Upper lobe of right lung (tissue), 1 donor: Measurements from ENCODE around the gene ADAMTS16. TPM values are rescaled to one million over a fixed set of nuclear protein-coding genes. Genes with fewer than 3 reads are reported as not detected.

Source experiments
- ATAC-seq: fragments of 200-7000 bp; cut with Tn5 transposase; one replicate; pipeline ENCODE4 v1.9.1; 2020; ENCODE audit warnings: mild to moderate bottlenecking, moderate library complexity
- DNase-seq: peaks from one replicate; pipeline ENCODE4 v3.0.0-alpha.2; 2020
- H3K27ac ChIP-seq: fragments of 200-600 bp; one replicate; pipeline ENCODE4 v1.8.0; 2022
- H3K27me3 ChIP-seq: fragments of 200-600 bp; one replicate; pipeline ENCODE4 v1.8.0; 2022; ENCODE audit warnings: mild to moderate bottlenecking
- H3K36me3 ChIP-seq: fragments of 200-600 bp; one replicate; pipeline ENCODE4 v1.8.0; 2022
- H3K4me1 ChIP-seq: fragments of 200-600 bp; one replicate; pipeline ENCODE4 v1.8.0; 2022
- H3K4me3 ChIP-seq: fragments of 200-600 bp; one replicate; pipeline ENCODE4 v1.8.0; 2022; ENCODE audit warnings: mild to moderate bottlenecking
- H3K9me3 ChIP-seq: fragments of 200-600 bp; one replicate; pipeline ENCODE4 v1.8.0; 2022
- intact Hi-C: fragments of 100-400 bp; cut with DNase I; formaldehyde crosslinking; loops from one replicate; pipeline ENCODE4 v1.11.0; 2022
- total RNA-seq: library from RNA; stranded (reverse); fragmentation: NEBNext Ultra II Directional; extraction: Animal tissue kit (Norgen Biotek cat#: 25700); gene quantifications from one replicate; pipeline ENCODE4 v1.2.1, GENCODE V29; 2021
- TF ChIP-seq, protein P1 (sequence below): fragments of 200-600 bp; IDR thresholded peaks from one replicate; pipeline ENCODE4 v1.8.0; 2022; ENCODE audit warnings: antibody characterized with exemption
- donor health status: DM: no; HTN: yes; CAD: no; lungs with severe emphysema.

The ADAMTS16 gene
- total RNA-seq, 1 donor from 2014 or later, result 0.26 TPM

DNA sequence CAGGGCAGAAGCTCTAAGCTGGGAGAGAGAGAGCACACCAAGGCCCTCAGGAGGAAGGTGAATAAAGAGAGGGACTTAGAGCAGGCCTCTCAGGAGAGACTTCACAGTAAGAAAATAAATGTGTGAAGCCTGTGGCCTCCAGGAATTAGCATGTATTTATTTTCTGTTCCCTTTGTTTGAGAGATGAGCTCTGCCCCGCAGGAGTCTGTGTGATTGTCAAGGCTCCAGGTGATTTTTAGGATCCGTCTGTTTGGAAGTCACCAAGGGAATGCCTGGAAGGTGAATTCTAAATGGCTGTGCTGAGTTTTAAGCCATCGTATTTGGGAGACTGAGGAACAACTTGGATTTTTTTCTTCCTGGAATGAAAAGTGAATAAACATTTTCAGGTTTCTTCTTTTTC, 174.0 kb downstream of the ADAMTS16 start:
- Histone ChIP-seq H3K4me1 (no peaks in the 10 kb centered on the region), H3K9me3 (no peaks in the 10 kb centered on the region), H3K27ac (no peak overlapping the region), H3K4me3 (no peak overlapping the region), H3K36me3 (no peaks in the 10 kb centered on the region), H3K27me3 (no peaks in the 10 kb centered on the region)
- DNase-seq (no peak), ATAC-seq (no peak)
- TF ChIP-seq, protein P1, sequence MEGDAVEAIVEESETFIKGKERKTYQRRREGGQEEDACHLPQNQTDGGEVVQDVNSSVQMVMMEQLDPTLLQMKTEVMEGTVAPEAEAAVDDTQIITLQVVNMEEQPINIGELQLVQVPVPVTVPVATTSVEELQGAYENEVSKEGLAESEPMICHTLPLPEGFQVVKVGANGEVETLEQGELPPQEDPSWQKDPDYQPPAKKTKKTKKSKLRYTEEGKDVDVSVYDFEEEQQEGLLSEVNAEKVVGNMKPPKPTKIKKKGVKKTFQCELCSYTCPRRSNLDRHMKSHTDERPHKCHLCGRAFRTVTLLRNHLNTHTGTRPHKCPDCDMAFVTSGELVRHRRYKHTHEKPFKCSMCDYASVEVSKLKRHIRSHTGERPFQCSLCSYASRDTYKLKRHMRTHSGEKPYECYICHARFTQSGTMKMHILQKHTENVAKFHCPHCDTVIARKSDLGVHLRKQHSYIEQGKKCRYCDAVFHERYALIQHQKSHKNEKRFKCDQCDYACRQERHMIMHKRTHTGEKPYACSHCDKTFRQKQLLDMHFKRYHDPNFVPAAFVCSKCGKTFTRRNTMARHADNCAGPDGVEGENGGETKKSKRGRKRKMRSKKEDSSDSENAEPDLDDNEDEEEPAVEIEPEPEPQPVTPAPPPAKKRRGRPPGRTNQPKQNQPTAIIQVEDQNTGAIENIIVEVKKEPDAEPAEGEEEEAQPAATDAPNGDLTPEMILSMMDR, result no peak
- intact Hi-C loops, result no loop called here

DNA sequence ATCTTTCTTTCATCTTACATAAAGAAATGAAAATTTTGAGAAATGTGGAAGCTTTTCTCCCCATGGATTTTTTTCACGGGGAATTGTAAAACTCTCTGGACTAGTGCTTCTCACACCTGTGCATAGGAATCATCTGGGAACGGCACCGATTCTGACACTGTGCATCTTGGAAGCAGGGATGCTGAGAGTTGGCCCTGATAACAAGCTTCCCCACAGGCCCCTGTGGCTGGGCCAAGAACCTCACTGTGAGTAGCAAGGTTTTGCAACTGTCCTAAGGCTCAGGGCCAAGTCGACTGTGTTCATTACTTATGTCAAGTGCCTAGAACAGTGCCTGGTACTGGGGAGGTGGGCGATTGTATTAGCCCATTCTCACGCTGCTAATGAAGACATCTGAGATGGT, 174.5 kb downstream of the ADAMTS16 start:
- Histone ChIP-seq H3K4me3 (no peak overlapping the region), H3K36me3 (no peaks in the 10 kb centered on the region), H3K4me1 (no peaks in the 10 kb centered on the region), H3K27ac (no peak overlapping the region), H3K27me3 (no peaks in the 10 kb centered on the region), H3K9me3 (no peaks in the 10 kb centered on the region)
- no peak for DNase-seq
- ATAC-seq, result no peak
- intact Hi-C loops, result no loop called here
- TF ChIP-seq, protein P1, result no peak

DNA sequence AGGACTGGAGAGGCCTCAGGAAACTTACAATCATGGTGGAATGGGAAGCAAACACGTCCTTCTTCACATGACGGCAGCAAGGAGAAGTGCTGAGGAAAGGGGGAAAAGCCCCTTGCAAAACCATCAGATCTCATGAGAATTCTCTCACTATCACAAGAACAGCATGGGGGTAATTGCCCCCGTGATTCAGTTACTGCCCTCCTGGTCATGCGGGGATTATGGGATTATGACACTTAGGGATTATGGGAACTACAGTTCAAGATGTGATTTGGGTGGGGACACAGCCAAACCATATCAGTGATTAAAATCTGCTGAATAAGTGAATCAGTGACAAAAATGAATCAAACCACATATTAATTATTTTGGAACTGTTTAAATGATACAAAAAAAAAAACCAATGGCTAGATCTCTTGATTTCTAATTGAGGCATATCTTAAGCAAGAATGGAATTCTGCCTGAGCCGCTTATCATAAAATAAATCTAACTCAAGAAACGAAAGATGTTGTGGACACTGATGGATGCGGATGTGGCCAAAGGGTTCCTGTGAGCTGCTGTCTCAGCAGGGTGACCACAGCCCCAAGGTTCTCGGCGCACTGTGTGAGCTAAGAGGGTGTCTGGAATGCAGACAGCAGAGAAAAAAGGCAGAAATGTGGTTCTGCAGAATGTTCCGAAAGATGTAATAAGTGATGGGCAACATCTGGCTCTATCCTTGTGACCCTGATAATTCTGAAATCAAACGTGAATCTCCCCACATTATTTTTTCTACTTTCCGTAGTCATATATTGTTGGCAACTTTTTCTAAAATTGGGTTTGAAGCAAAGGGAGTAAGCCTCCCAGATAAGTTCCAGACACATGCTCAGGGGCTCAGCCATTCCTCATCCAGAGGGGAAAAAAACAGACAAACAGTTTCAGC, 175.2 kb downstream of the ADAMTS16 start:
- no peak for DNase-seq
- Histone ChIP-seq H3K9me3 (no peaks in the 10 kb centered on the region), H3K4me3 (no peak overlapping the region), H3K36me3 (no peaks in the 10 kb centered on the region), H3K27me3 (no peaks in the 10 kb centered on the region), H3K27ac (no peak overlapping the region), H3K4me1 (no peaks in the 10 kb centered on the region)
- TF ChIP-seq, protein P1, result no peak
- ATAC-seq, result peak; percentile 59
- intact Hi-C loops, result no loop called here

DNA sequence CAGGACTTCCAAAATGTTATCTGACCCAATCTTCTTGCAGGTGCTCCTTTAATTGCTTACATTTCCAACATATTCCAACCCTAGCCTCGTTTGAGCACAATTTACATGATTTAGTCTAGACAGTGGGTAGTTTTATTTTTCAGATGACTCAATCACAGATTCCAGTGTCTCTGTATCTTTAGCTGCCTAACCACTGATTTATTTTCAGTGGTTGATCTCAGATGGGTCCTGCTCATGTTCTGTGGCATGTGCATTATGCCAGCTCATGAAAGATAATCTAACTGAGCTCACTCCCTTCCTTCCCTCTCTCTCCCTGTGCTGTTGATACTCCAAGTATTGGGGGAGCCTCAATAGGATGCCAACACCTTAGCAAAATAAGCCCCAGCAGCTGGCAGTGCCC, 176.2 kb downstream of the ADAMTS16 start:
- TF ChIP-seq, protein P1, result no peak
- Histone ChIP-seq H3K9me3 (no peaks in the 10 kb centered on the region), H3K27me3 (no peaks in the 10 kb centered on the region), H3K4me3 (no peak overlapping the region), H3K4me1 (no peaks in the 10 kb centered on the region), H3K27ac (no peak overlapping the region), H3K36me3 (no peaks in the 10 kb centered on the region)
- intact Hi-C loops, result no loop called here
- no peak for ATAC-seq
- DNase-seq, result no peak

DNA sequence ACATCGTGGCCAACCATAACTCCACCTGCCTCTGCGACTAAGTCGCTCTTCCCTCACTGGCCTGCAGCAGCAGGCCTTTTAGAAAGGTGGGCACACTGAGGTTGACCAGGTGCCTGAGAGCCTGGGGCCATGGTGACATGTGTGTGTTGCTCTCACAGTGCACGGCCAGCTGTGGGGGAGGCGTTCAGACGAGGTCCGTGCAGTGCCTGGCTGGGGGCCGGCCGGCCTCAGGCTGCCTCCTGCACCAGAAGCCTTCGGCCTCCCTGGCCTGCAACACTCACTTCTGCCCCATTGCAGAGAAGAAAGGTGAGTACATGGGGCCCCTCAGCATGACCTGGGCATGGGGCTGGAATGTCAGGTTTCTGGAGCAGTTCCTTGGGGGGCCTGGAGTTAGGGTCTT, 177.8 kb downstream of the ADAMTS16 start:
- intact Hi-C loops, result no loop called here
- Histone ChIP-seq H3K27ac (no peak overlapping the region), H3K36me3 (no peaks in the 10 kb centered on the region), H3K4me3 (no peak overlapping the region), H3K9me3 (no peaks in the 10 kb centered on the region), H3K4me1 (no peaks in the 10 kb centered on the region), H3K27me3 (no peaks in the 10 kb centered on the region)
- DNase-seq, result no peak
- TF ChIP-seq, protein P1, result no peak
- peak; percentile 15 for ATAC-seq
